Measurements from ENCODE around the gene SLC25A21. TPM values are rescaled to one million over a fixed set of nuclear protein-coding genes. Genes with fewer than 3 reads are reported as not detected.

Gene SLC25A21
- total RNA-seq, 4 donors from 2014 or later, result 2.0 TPM; not detected in 3

GRCh38 chr14:37047996-37048395, 124.4 kb downstream of the SLC25A21 start:
- Histone ChIP-seq H3K4me1 (no peaks in the 10 kb centered on the region), H3K27ac (no peak overlapping the region), H3K4me3 (no peak overlapping the region), H3K9me3 (no peaks in the 10 kb centered on the region), H3K36me3 (no peaks in the 10 kb centered on the region), H3K27me3 (no peaks in the 10 kb centered on the region)
- no peak for DNase-seq (ENCODE audit: low spot score in 2 of 2)
- no peak for TF ChIP-seq POLR2A (IDR thresholded peaks at IDR 0.05)
- TF ChIP-seq POLR2AphosphoS5 (IDR thresholded peaks at IDR 0.05), result no peak
- TF ChIP-seq CTCF (IDR thresholded peaks at IDR 0.05), result no peak
- TF ChIP-seq EP300 (IDR thresholded peaks at IDR 0.05), result no peak
- WGBS, result 63% methylated on average over 4 of the region's 4 CpGs

- 63% methylated on average over 4 of the region's 4 CpGs for WGBS
- no peak for TF ChIP-seq CTCF (IDR thresholded peaks at IDR 0.05)
- no peak for TF ChIP-seq EP300 (IDR thresholded peaks at IDR 0.05)
- TF ChIP-seq POLR2AphosphoS5 (IDR thresholded peaks at IDR 0.05), result no peak
- no peak for TF ChIP-seq POLR2A (IDR thresholded peaks at IDR 0.05)
Measured at GRCh38 chr14:37047226-37047625, 125.2 kb downstream of the SLC25A21 start.

GRCh38 chr14:37046815-37047214, 125.6 kb downstream of the SLC25A21 start:
- TF ChIP-seq POLR2A (IDR thresholded peaks at IDR 0.05) (no peak), POLR2AphosphoS5 (IDR thresholded peaks at IDR 0.05) (no peak), EP300 (IDR thresholded peaks at IDR 0.05) (no peak), CTCF (IDR thresholded peaks at IDR 0.05) (no peak)
- no peaks in the 10 kb centered on the region for H3K27me3 ChIP-seq
- H3K27ac ChIP-seq, result no peak overlapping the region
- no peaks in the 10 kb centered on the region for H3K36me3 ChIP-seq
- no peaks in the 10 kb centered on the region for H3K9me3 ChIP-seq
- DNase-seq (ENCODE audit: low spot score in 2 of 2), result no peak
- no peak overlapping the region for H3K4me3 ChIP-seq
- H3K4me1 ChIP-seq, result no peaks in the 10 kb centered on the region
- WGBS, result 85% methylated on average over 2 of the region's 2 CpGs

More at GRCh38 chr14:37047226-37047625, 125.2 kb downstream of the SLC25A21 start:
- no peak overlapping the region for H3K27ac ChIP-seq
- no peaks in the 10 kb centered on the region for H3K36me3 ChIP-seq
- no peaks in the 10 kb centered on the region for H3K4me1 ChIP-seq
- no peak overlapping the region for H3K4me3 ChIP-seq
- no peaks in the 10 kb centered on the region for H3K27me3 ChIP-seq
- no peak for DNase-seq (ENCODE audit: low spot score in 2 of 2)
- no peaks in the 10 kb centered on the region for H3K9me3 ChIP-seq

GRCh38 chr14:37045340-37046061, 126.9 kb downstream of the SLC25A21 start:
- DNase-seq (ENCODE audit: low spot score in 2 of 2), result no peak
- Histone ChIP-seq H3K9me3 (no peaks in the 10 kb centered on the region), H3K4me3 (no peak overlapping the region), H3K27ac (no peak overlapping the region), H3K4me1 (no peaks in the 10 kb centered on the region), H3K36me3 (no peaks in the 10 kb centered on the region), H3K27me3 (no peaks in the 10 kb centered on the region)
- WGBS, result 81% methylated on average over 5 of the region's 5 CpGs
- no peak for TF ChIP-seq POLR2AphosphoS5 (IDR thresholded peaks at IDR 0.05)
- no peak for TF ChIP-seq EP300 (IDR thresholded peaks at IDR 0.05)
- TF ChIP-seq CTCF (IDR thresholded peaks at IDR 0.05), result no peak
- no peak for TF ChIP-seq POLR2A (IDR thresholded peaks at IDR 0.05)

GRCh38 chr14:37037636-37038387, 134.6 kb downstream of the SLC25A21 start:
- H3K4me3 ChIP-seq, result no peak overlapping the region
- H3K9me3 ChIP-seq, result no peaks in the 10 kb centered on the region
- no peaks in the 10 kb centered on the region for H3K27me3 ChIP-seq
- no peak for TF ChIP-seq CTCF (IDR thresholded peaks at IDR 0.05)
- TF ChIP-seq POLR2A (IDR thresholded peaks at IDR 0.05), result no peak
- no peak for TF ChIP-seq EP300 (IDR thresholded peaks at IDR 0.05)
- no peak for TF ChIP-seq POLR2AphosphoS5 (IDR thresholded peaks at IDR 0.05)
- no peak for DNase-seq (ENCODE audit: low spot score in 2 of 2)
- H3K27ac ChIP-seq, result no peak overlapping the region
- H3K36me3 ChIP-seq, result no peaks in the 10 kb centered on the region
- peaks cover 3% of the 10 kb centered on the region for H3K4me1 ChIP-seq
- WGBS, result 66% methylated on average over 3 of the region's 3 CpGs

Measured in suprapubic skin (tissue), 4 donors.